Measurements from ENCODE around the gene CCR7. TPM values are rescaled to one million over a fixed set of nuclear protein-coding genes. Genes with fewer than 3 reads are reported as not detected.
A peak's percentile ranks its signal among the peaks of the same experiment; 100 is the strongest.

CCR7 gene
- total and polyA plus RNA-seq, 2 of the 13 experiments (the other 11 are each of a cell fraction or from before 2014, with no cell fraction given) = 0.04 to 0.53 TPM

DNA sequence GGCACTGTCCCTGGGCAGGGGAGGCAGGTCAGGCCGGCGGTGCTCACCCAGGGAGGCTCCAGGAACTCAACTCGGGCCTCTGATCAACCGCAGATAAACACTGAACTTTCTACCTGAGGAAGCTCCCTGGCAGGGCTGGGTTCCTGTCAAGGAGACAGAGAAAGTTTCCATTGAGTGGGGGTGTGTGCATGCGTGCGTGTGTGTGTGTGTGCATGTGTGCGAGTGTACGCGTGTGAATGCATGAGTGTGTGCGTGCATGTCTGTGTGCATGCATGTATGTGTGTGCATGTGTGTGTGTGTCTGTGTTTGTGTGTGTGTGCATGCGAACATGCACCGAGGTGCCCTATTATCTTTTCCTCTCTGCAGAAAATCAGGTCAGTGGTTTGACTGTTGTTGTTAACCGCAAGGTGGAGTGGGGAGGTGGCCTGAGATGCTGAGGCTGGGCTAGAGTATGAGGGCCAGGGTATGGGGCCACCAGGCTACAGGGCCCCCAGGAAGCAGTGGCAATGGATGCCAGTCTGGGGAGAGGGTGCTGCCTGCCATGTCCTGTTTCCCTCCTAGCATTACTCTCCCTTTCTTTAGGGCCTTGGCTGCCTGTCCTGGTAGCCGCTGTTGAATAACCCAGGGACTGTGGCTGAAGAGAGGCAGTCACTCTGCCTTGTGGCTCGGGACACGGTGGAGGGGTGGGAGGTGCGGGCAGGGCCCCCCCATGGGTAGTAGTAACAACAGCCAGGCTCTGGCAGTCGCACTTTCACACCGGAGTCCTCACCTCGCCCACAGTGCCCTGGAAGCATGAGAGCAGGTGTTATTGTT, 24.0 kb downstream of the CCR7 start (continued):
- TF ChIP-seq RFX3 (CRISPR knock-in tag; IDR thresholded peaks at IDR 0.05) = no peak
- TF ChIP-seq ZNF292 (CRISPR knock-in tag; IDR thresholded peaks at IDR 0.05; ENCODE audit: borderline replicate concordance, low read depth) = no peak
- no peak for TF ChIP-seq RCOR2 (CRISPR knock-in tag; IDR thresholded peaks at IDR 0.05)
- TF ChIP-seq, protein P1, sequence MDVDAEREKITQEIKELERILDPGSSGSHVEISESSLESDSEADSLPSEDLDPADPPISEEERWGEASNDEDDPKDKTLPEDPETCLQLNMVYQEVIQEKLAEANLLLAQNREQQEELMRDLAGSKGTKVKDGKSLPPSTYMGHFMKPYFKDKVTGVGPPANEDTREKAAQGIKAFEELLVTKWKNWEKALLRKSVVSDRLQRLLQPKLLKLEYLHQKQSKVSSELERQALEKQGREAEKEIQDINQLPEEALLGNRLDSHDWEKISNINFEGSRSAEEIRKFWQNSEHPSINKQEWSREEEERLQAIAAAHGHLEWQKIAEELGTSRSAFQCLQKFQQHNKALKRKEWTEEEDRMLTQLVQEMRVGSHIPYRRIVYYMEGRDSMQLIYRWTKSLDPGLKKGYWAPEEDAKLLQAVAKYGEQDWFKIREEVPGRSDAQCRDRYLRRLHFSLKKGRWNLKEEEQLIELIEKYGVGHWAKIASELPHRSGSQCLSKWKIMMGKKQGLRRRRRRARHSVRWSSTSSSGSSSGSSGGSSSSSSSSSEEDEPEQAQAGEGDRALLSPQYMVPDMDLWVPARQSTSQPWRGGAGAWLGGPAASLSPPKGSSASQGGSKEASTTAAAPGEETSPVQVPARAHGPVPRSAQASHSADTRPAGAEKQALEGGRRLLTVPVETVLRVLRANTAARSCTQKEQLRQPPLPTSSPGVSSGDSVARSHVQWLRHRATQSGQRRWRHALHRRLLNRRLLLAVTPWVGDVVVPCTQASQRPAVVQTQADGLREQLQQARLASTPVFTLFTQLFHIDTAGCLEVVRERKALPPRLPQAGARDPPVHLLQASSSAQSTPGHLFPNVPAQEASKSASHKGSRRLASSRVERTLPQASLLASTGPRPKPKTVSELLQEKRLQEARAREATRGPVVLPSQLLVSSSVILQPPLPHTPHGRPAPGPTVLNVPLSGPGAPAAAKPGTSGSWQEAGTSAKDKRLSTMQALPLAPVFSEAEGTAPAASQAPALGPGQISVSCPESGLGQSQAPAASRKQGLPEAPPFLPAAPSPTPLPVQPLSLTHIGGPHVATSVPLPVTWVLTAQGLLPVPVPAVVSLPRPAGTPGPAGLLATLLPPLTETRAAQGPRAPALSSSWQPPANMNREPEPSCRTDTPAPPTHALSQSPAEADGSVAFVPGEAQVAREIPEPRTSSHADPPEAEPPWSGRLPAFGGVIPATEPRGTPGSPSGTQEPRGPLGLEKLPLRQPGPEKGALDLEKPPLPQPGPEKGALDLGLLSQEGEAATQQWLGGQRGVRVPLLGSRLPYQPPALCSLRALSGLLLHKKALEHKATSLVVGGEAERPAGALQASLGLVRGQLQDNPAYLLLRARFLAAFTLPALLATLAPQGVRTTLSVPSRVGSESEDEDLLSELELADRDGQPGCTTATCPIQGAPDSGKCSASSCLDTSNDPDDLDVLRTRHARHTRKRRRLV (CRISPR knock-in tag; IDR thresholded peaks at IDR 0.05) = no peak
- TF ChIP-seq ISX (CRISPR knock-in tag; conservative IDR thresholded peaks at IDR 0.05) = no peak
- no peak for TF ChIP-seq SMC3 (IDR thresholded peaks at IDR 0.05; ENCODE audit: low read length)
- TF ChIP-seq, protein P2, sequence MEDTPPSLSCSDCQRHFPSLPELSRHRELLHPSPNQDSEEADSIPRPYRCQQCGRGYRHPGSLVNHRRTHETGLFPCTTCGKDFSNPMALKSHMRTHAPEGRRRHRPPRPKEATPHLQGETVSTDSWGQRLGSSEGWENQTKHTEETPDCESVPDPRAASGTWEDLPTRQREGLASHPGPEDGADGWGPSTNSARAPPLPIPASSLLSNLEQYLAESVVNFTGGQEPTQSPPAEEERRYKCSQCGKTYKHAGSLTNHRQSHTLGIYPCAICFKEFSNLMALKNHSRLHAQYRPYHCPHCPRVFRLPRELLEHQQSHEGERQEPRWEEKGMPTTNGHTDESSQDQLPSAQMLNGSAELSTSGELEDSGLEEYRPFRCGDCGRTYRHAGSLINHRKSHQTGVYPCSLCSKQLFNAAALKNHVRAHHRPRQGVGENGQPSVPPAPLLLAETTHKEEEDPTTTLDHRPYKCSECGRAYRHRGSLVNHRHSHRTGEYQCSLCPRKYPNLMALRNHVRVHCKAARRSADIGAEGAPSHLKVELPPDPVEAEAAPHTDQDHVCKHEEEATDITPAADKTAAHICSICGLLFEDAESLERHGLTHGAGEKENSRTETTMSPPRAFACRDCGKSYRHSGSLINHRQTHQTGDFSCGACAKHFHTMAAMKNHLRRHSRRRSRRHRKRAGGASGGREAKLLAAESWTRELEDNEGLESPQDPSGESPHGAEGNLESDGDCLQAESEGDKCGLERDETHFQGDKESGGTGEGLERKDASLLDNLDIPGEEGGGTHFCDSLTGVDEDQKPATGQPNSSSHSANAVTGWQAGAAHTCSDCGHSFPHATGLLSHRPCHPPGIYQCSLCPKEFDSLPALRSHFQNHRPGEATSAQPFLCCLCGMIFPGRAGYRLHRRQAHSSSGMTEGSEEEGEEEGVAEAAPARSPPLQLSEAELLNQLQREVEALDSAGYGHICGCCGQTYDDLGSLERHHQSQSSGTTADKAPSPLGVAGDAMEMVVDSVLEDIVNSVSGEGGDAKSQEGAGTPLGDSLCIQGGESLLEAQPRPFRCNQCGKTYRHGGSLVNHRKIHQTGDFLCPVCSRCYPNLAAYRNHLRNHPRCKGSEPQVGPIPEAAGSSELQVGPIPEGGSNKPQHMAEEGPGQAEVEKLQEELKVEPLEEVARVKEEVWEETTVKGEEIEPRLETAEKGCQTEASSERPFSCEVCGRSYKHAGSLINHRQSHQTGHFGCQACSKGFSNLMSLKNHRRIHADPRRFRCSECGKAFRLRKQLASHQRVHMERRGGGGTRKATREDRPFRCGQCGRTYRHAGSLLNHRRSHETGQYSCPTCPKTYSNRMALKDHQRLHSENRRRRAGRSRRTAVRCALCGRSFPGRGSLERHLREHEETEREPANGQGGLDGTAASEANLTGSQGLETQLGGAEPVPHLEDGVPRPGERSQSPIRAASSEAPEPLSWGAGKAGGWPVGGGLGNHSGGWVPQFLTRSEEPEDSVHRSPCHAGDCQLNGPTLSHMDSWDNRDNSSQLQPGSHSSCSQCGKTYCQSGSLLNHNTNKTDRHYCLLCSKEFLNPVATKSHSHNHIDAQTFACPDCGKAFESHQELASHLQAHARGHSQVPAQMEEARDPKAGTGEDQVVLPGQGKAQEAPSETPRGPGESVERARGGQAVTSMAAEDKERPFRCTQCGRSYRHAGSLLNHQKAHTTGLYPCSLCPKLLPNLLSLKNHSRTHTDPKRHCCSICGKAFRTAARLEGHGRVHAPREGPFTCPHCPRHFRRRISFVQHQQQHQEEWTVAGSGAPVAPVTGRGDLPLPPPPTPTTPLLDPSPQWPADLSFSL (CRISPR knock-in tag; IDR thresholded peaks at IDR 0.05) = no peak
- TF ChIP-seq NFE2L2 (IDR thresholded peaks at IDR 0.05; ENCODE audit: low read length) = no peak
- no peak for TF ChIP-seq ZNF331 (CRISPR knock-in tag; IDR thresholded peaks at IDR 0.05)
- TF ChIP-seq SMAD3 (CRISPR knock-in tag; IDR thresholded peaks at IDR 0.05) = no peak
- peak; percentile 24; the same call in 1 of the 2 replicates for TF ChIP-seq GATAD2A (CRISPR knock-in tag; IDR thresholded peaks at IDR 0.05)
- no peak for TF ChIP-seq ZNF839 (CRISPR knock-in tag; IDR thresholded peaks at IDR 0.05; ENCODE audit: borderline replicate concordance)
- TF ChIP-seq, protein P3, sequence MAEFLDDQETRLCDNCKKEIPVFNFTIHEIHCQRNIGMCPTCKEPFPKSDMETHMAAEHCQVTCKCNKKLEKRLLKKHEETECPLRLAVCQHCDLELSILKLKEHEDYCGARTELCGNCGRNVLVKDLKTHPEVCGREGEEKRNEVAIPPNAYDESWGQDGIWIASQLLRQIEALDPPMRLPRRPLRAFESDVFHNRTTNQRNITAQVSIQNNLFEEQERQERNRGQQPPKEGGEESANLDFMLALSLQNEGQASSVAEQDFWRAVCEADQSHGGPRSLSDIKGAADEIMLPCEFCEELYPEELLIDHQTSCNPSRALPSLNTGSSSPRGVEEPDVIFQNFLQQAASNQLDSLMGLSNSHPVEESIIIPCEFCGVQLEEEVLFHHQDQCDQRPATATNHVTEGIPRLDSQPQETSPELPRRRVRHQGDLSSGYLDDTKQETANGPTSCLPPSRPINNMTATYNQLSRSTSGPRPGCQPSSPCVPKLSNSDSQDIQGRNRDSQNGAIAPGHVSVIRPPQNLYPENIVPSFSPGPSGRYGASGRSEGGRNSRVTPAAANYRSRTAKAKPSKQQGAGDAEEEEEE (CRISPR knock-in tag; IDR thresholded peaks at IDR 0.05; ENCODE audit: borderline replicate concordance) = no peak
- no peak for TF ChIP-seq ZNF556 (CRISPR knock-in tag; IDR thresholded peaks at IDR 0.05; ENCODE audit: borderline replicate concordance)
- TF ChIP-seq SIX4 (CRISPR knock-in tag; IDR thresholded peaks at IDR 0.05) = no peak
- TF ChIP-seq ZNF670 (CRISPR knock-in tag; IDR thresholded peaks at IDR 0.05; ENCODE audit: borderline replicate concordance) = no peak
- TF ChIP-seq NCOA5 (CRISPR knock-in tag; IDR thresholded peaks at IDR 0.05) = no peak
